Left lung (tissue), 10 donors: ENCODE measurements around the gene HES7. TPM values are rescaled to one million over a fixed set of nuclear protein-coding genes. Genes with fewer than 3 reads are reported as not detected.

ENCODE experiments used
- ATAC-seq: fragments of 200-7000 bp; cut with Tn5 transposase; one replicate; pipeline ENCODE4 v1.9.1; 2020; ENCODE audit warnings: moderate library complexity
- DNase-seq, 4 donors: peaks; one replicate each; pipeline ENCODE4 v3.0.0-alpha.2; 2013 to 2020
- H3K27ac ChIP-seq, 2 donors: fragments of 200-600 bp; sonication (generic) in 1 of 2; one replicate each; pipeline versions ENCODE4 v1.5.0 to v1.8.0; 2020 to 2021
- H3K27me3 ChIP-seq, 2 donors: fragments of 200-600 bp; sonication (generic) in 1 of 2; one replicate each; pipeline versions ENCODE4 v1.5.0 to v1.8.0; 2020 to 2021
- H3K36me3 ChIP-seq, 2 donors: fragments of 200-600 bp; sonication (generic) in 1 of 2; one replicate each; pipeline versions ENCODE4 v1.5.0 to v1.8.0; 2020 to 2021
- H3K4me1 ChIP-seq, 2 donors: fragments of 200-600 bp; one replicate each; pipeline ENCODE4 v1.8.0; 2021
- H3K4me3 ChIP-seq, 2 donors: fragments of 200-600 bp; sonication (generic) in 1 of 2; one replicate each; pipeline versions ENCODE4 v1.5.0 to v1.8.0; 2020 to 2021; ENCODE audit warnings: mild to moderate bottlenecking in 1 of 2
- H3K9me3 ChIP-seq, 2 donors: fragments of 200-600 bp; sonication (generic) in 1 of 2; one replicate each; pipeline versions ENCODE4 v1.5.0 to v1.8.0; 2020 to 2021
- intact Hi-C, 2 donors: fragments of 100-400 bp; cut with DNase I; formaldehyde crosslinking; loops; one replicate each; pipeline versions ENCODE4 v1.11.2 to v1.14.2; 2022
- polyA plus RNA-seq, 6 donors: library from polyadenylated mRNA; unstranded; fragments of 120-200 nt; gene quantifications; one replicate each; pipeline ENCODE4 v1.2.1, GENCODE V29; 2013; ENCODE audit not compliant: insufficient read length in 6 of 6
- total RNA-seq, 2 donors: library from RNA; stranded (reverse); fragmentation: NEBNext Ultra II Directional; extraction: Animal tissue kit (Norgen Biotek cat#: 25700); gene quantifications; one replicate each; pipeline ENCODE4 v1.2.1, GENCODE V29; 2021
- TF ChIP-seq, protein P1 (sequence below), 2 donors: fragments of 200-600 bp; sonication (generic) in 1 of 2; IDR thresholded peaks; one replicate each; pipeline versions ENCODE4 v1.5.0 to v1.8.0; 2021; ENCODE audit warnings: antibody characterized with exemption in 2 of 2
- donor health status: DM: no; HTN: yes; CAD: no.
- donor health status: DM: no; HTN: no; CAD: no.

HES7 gene
- total and polyA plus RNA-seq, 8 donors, result 0.10 to 0.52 (median 0.20) TPM; not detected in 5

DNA sequence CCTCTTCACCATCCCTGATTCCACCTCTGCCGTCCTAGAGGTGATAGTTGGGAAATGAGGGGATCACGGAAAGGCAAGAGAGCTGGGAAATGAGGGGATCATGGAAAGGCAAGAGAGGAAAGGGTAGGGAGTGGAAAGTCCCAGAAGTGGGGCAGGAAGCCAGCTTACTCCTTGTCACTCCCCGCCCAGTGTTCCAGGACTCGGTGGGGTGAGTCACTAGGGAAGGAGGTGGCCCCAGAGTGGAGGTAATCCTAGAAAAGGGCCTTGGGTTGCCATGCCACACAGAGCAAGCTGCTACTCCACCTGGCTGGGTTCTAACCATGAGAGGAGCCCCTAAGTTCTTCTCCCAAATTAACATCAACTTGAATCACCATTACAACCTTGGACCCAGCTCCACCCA is 20.4 kb downstream of the HES7 start:
- Histone ChIP-seq H3K4me1 (no peaks in the 10 kb centered on the region), H3K36me3 (no peaks in the 10 kb centered on the region), H3K27me3 (peaks cover 0 to 6% of the 10 kb centered on the region in 2 donors), H3K4me3 (no peak overlapping the region), H3K9me3 (no peaks in the 10 kb centered on the region), H3K27ac (no peak overlapping the region)
- ATAC-seq (peak; percentile 91), DNase-seq (peak in 1 of 4 donors; percentile 55)
- TF ChIP-seq, protein P1, sequence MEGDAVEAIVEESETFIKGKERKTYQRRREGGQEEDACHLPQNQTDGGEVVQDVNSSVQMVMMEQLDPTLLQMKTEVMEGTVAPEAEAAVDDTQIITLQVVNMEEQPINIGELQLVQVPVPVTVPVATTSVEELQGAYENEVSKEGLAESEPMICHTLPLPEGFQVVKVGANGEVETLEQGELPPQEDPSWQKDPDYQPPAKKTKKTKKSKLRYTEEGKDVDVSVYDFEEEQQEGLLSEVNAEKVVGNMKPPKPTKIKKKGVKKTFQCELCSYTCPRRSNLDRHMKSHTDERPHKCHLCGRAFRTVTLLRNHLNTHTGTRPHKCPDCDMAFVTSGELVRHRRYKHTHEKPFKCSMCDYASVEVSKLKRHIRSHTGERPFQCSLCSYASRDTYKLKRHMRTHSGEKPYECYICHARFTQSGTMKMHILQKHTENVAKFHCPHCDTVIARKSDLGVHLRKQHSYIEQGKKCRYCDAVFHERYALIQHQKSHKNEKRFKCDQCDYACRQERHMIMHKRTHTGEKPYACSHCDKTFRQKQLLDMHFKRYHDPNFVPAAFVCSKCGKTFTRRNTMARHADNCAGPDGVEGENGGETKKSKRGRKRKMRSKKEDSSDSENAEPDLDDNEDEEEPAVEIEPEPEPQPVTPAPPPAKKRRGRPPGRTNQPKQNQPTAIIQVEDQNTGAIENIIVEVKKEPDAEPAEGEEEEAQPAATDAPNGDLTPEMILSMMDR (IDR thresholded peaks at IDR 0.05), result no peak
- intact Hi-C loops, result no loop called here

DNA sequence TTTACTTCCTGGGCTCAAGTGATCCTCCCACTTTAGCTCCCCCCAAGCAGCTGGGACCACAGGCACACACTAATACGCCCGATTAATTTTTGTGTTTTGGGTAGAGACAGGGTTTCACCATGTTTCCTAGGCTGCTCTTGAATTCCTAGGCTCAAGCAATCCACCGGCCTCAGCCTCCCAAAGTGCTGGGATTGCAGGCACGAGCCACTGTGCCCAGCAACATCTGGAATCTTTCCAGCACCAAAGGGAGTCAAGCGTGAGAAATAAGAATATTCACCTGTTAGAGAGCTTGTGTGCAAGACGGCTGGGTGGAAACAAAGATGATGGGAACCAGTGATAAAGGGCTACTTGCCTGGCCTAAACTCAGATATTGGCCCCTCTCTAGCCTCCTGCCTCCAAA is 22.2 kb downstream of the HES7 start:
- Histone ChIP-seq H3K9me3 (no peaks in the 10 kb centered on the region), H3K27me3 (no peaks in the 10 kb centered on the region), H3K4me1 (no peaks in the 10 kb centered on the region), H3K36me3 (no peaks in the 10 kb centered on the region), H3K27ac (no peak overlapping the region), H3K4me3 (no peak overlapping the region)
- no peak for ATAC-seq
- TF ChIP-seq, protein P1 (IDR thresholded peaks at IDR 0.05), result no peak
- intact Hi-C loops, result no loop called here
- DNase-seq, result no peak

DNA sequence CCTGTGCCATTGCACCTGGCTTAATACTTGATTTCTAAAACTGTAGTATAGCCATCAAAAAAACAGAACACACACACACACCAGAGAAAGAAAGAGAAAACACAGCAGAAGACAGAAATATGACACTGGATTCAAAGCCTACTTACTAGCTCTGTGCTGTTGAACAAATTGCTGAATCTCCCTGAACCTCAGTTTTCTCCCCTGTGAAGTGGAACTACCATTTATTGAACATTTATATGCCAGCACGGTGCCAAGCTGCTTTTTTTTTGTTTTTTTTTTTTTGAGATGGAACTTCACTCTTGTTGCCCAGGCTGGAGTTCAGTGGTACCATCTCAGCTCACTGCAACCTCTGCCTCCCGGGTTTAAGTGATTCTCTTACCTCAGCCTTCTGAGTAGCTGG is 23.1 kb downstream of the HES7 start:
- no peaks in the 10 kb centered on the region for H3K36me3 ChIP-seq
- no peak for DNase-seq
- H3K27me3 ChIP-seq, result peaks cover 0 to 10% of the 10 kb centered on the region in 2 donors
- H3K4me3 ChIP-seq, result no peak overlapping the region
- intact Hi-C loops, result no loop called here
- TF ChIP-seq, protein P1 (IDR thresholded peaks at IDR 0.05), result no peak
- no peak overlapping the region for H3K27ac ChIP-seq
- no peak for ATAC-seq
- H3K9me3 ChIP-seq, result no peaks in the 10 kb centered on the region
- no peaks in the 10 kb centered on the region for H3K4me1 ChIP-seq

DNA sequence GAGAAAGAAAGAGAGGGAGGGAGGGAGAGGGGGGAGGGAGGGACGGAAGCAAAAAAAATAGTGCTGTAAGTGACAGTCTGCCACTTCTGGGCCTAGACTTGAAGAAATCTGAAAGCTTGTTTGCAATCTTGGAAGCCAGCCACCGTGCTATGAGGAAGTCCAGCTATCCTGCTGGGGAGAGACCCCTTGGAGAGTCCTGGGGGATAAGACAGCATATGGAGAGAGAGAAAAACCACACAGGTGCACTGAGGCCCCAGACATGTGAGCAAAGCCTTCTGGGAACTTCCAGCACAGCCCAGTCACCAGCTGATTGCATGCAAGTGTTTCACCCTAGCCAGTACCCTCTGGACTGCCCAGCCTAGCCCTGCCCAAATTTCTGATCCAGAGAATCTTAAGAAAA is 23.8 kb downstream of the HES7 start:
- TF ChIP-seq, protein P1 (IDR thresholded peaks at IDR 0.05), result no peak
- H3K4me3 ChIP-seq, result no peak overlapping the region
- intact Hi-C loops, result no loop called here
- DNase-seq (peak in 1 of 4 donors; percentile 33), ATAC-seq (peak; percentile 56)
- no peak overlapping the region for H3K27ac ChIP-seq
- no peaks in the 10 kb centered on the region for H3K9me3 ChIP-seq
- peaks cover 0 to 10% of the 10 kb centered on the region in 2 donors for H3K27me3 ChIP-seq
- H3K4me1 ChIP-seq, result no peaks in the 10 kb centered on the region
- H3K36me3 ChIP-seq, result no peaks in the 10 kb centered on the region

DNA sequence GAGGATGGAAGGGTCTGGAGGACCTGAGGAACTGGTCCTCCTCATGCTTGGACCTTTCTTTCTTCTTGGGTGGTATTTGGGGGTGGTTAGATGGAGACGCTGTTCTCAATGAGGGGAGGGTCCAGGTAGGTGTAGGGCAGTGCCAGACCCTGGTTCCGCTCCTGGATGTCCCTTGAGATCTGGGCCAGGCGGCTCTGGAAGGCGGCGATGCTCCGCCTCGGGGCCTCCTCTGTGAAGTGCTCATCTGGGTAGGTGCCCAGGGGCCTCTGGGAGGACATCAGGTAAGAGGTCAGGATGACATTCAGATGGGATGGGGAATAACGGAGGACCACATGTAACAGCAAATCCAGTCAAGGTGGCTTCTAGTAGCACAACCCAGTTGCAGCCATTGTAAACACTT is 27.4 kb downstream of the HES7 start:
- no peaks in the 10 kb centered on the region for H3K36me3 ChIP-seq
- no peaks in the 10 kb centered on the region for H3K4me1 ChIP-seq
- no peak for DNase-seq
- H3K27me3 ChIP-seq, result peaks cover 0 to 36% of the 10 kb centered on the region in 2 donors
- H3K27ac ChIP-seq, result no peak overlapping the region
- ATAC-seq, result no peak
- intact Hi-C loops, result loop anchor here in 1 of 2 donors (10.0 kb wide), 1 partner anchor 208 kb away; no protein-coding TSS in a partner anchor
- TF ChIP-seq, protein P1 (IDR thresholded peaks at IDR 0.05), result no peak
- no peak overlapping the region for H3K4me3 ChIP-seq
- H3K9me3 ChIP-seq, result no peaks in the 10 kb centered on the region
